HG02938 (cell line): Measurements from ENCODE around the gene AIPL1.

Source experiments
- ATAC-seq: cut with Tn5 transposase; IDR thresholded peaks from one replicate; pipeline ENCODE4 v1.9.1; 2021; ENCODE audit warnings: mild to moderate bottlenecking, moderate library complexity; ENCODE audit not compliant: unreplicated experiment

AIPL1 gene

GRCh38 chr17:6467567-6467966 is 32.6 kb upstream of the AIPL1 start:
- ATAC-seq, result no peak

- no peak for ATAC-seq
These were observed 30.5 kb upstream of the AIPL1 start for GRCh38 chr17:6465206-6466003.

- no peak for ATAC-seq
These were observed 29.6 kb upstream of the AIPL1 start for GRCh38 chr17:6464446-6465041.

- ATAC-seq, result no peak
These were observed 28.9 kb upstream of the AIPL1 start for GRCh38 chr17:6463616-6464445.

- ATAC-seq, result no peak
These were observed 27.8 kb upstream of the AIPL1 start for GRCh38 chr17:6462692-6463091.

- ATAC-seq, result no peak
These were observed 27.0 kb upstream of the AIPL1 start for GRCh38 chr17:6461792-6462524.

GRCh38 chr17:6461246-6461645 is 26.3 kb upstream of the AIPL1 start:
- no peak for ATAC-seq

GRCh38 chr17:6460531-6461161 is 25.7 kb upstream of the AIPL1 start:
- ATAC-seq, result no peak

- ATAC-seq, result no peak
These were observed 23.6 kb upstream of the AIPL1 start for GRCh38 chr17:6458460-6458950.

GRCh38 chr17:6457688-6458459 is 23.0 kb upstream of the AIPL1 start:
- ATAC-seq, result no peak

GRCh38 chr17:6456914-6457687 is 22.2 kb upstream of the AIPL1 start:
- ATAC-seq, result no peak

- no peak for ATAC-seq
These were observed 21.4 kb upstream of the AIPL1 start for GRCh38 chr17:6456321-6456720.

- ATAC-seq, result no peak
These were observed 20.4 kb upstream of the AIPL1 start for GRCh38 chr17:6455321-6455705.

GRCh38 chr17:6454495-6455320 is 19.8 kb upstream of the AIPL1 start:
- ATAC-seq, result no peak

- ATAC-seq, result no peak
These were observed 18.5 kb upstream of the AIPL1 start for GRCh38 chr17:6453279-6454024.

GRCh38 chr17:6452471-6453266 is 17.7 kb upstream of the AIPL1 start:
- no peak for ATAC-seq
